Measurements from ENCODE around the gene GLCCI1. TPM values are rescaled to one million over a fixed set of nuclear protein-coding genes. Genes with fewer than 3 reads are reported as not detected.

Gene GLCCI1
- total and polyA plus RNA-seq, 2 of the 8 experiments (the other 6 are each of a cell fraction or from before 2014, with no cell fraction given) = 12.4 to 27.7 TPM

GRCh38 chr7:7964691-7965090 is 3.9 kb upstream of the GLCCI1 start:
- no peak for DNase-seq (ENCODE audit: low read depth in 1 of 2, low spot score in 2 of 2)

More at GRCh38 chr7:7964691-7965090, 3.9 kb upstream of the GLCCI1 start:
- Histone ChIP-seq H3K36me3 (ENCODE audit: control insufficient read depth in 2 of 4, insufficient read depth in 4 of 4, low read length in 3 of 4) (no peaks in the 10 kb centered on the region), H2BK15ac (ENCODE audit: low read length) (no peak overlapping the region), H4K5ac (ENCODE audit: insufficient read length, low read depth, low read length) (no peak overlapping the region), H2BK20ac (ENCODE audit: low read length) (no peak overlapping the region), H3K9me3 (ENCODE audit: insufficient read depth in 2 of 2, low read depth in 1 of 2, low read length in 1 of 2) (no peaks in the 10 kb centered on the region), H2AK5ac (ENCODE audit: low read depth, low read length) (no peak overlapping the region), H3K79me2 (ENCODE audit: control insufficient read depth in 1 of 2, insufficient read depth in 2 of 2, low read length in 2 of 2) (no peaks in the 10 kb centered on the region), H3K27ac (ENCODE audit: low read depth, low read length) (no peak overlapping the region), H2BK12ac (ENCODE audit: low read depth, low read length) (no peak overlapping the region), H3K4me1 (replicated peaks in 1 of 4; ENCODE audit: control insufficient read depth in 3 of 4, insufficient read depth in 4 of 4, low read length in 3 of 4) (no peaks in the 10 kb centered on the region), H2AFZ (ENCODE audit: low read length) (no peak overlapping the region), H4K20me1 (replicated peaks in 1 of 2; ENCODE audit: control insufficient read depth in 1 of 2, insufficient read depth in 2 of 2, low read length in 2 of 2) (no peaks in the 10 kb centered on the region), H3K14ac (ENCODE audit: insufficient read length) (no peak overlapping the region), H3K56ac (replicated peaks; ENCODE audit: insufficient read length, low read depth, low read length) (no peak overlapping the region), H3K4me3 (ENCODE audit: extremely low read depth in 1 of 4, insufficient read depth in 2 of 4, low read depth in 3 of 4, low read length in 4 of 4) (no peak overlapping the region), H3K27me3 (replicated peaks in 1 of 4; ENCODE audit: control insufficient read depth in 3 of 4, extremely low read depth in 1 of 4, insufficient read depth in 3 of 4, low read length in 3 of 4) (no peaks in the 10 kb centered on the region), H3K23me2 (ENCODE audit: low read depth, low read length) (peaks cover 2% of the 10 kb centered on the region; the same call in 1 of the 2 replicates), H3K79me1 (ENCODE audit: low read depth, low read length) (no peaks in the 10 kb centered on the region), H3K9ac (replicated peaks in 1 of 4; ENCODE audit: extremely low read depth in 1 of 4, low read depth in 3 of 4, low read length in 3 of 4) (no peak overlapping the region), H4K91ac (replicated peaks; ENCODE audit: insufficient read length, low read length) (no peak overlapping the region), H2BK120ac (replicated peaks; ENCODE audit: low read depth, low read length) (no peak overlapping the region), H3K4me2 (ENCODE audit: insufficient read depth in 1 of 2, low read depth in 2 of 2, low read length in 2 of 2) (no peak overlapping the region), H3K18ac (ENCODE audit: extremely low read depth, low read length) (no peak overlapping the region), H4K8ac (ENCODE audit: extremely low read depth, insufficient read depth, low read length) (no peak overlapping the region), H3K4ac (replicated peaks; ENCODE audit: insufficient read length, low read depth, low read length) (no peak overlapping the region), H2BK5ac (ENCODE audit: low read depth, low read length) (no peak overlapping the region), H3K23ac (ENCODE audit: insufficient read length) (no peak overlapping the region)
- ChIA-PET POLR2A (ENCODE audit: partially characterized antibody) (no interaction called here), CTCF (ENCODE audit: partially characterized antibody) (no interaction called here)
- FAIRE-seq = no peak
- 91% methylated on average over 2 of the region's 2 CpGs; no CpG with 5 or more reads in 1 of the 2 experiments for WGBS, 2 experiments (ENCODE audit: extremely low coverage in 1 of 2, insufficient coverage in 1 of 2, insufficient read length in 1 of 2, insufficient replicate concordance in 2 of 2, low coverage in 1 of 2, low lambda C conversion rate in 2 of 2, missing lambda C conversion rate in 1 of 2)
- no peak for TF ChIP-seq CBX8 (IDR thresholded peaks at IDR 0.05; ENCODE audit: borderline replicate concordance, low read depth, low read length)
- TF ChIP-seq KDM4A (IDR thresholded peaks at IDR 0.05; ENCODE audit: low read depth, low read length, severe bottlenecking) = no peak
- no peak for TF ChIP-seq CTBP2 (IDR thresholded peaks at IDR 0.05; ENCODE audit: borderline replicate concordance, insufficient read depth, insufficient read length, low read length)
